ENCODE results near the gene SLC25A22. TPM values are rescaled to one million over a fixed set of nuclear protein-coding genes. Genes with fewer than 3 reads are reported as not detected.
A peak's percentile ranks its signal among the peaks of the same experiment; 100 is the strongest.

The SLC25A22 gene
- total and polyA plus RNA-seq, 3 donors from 2014 or later: 25.1 to 42.4 (median 39.7) TPM

DNA sequence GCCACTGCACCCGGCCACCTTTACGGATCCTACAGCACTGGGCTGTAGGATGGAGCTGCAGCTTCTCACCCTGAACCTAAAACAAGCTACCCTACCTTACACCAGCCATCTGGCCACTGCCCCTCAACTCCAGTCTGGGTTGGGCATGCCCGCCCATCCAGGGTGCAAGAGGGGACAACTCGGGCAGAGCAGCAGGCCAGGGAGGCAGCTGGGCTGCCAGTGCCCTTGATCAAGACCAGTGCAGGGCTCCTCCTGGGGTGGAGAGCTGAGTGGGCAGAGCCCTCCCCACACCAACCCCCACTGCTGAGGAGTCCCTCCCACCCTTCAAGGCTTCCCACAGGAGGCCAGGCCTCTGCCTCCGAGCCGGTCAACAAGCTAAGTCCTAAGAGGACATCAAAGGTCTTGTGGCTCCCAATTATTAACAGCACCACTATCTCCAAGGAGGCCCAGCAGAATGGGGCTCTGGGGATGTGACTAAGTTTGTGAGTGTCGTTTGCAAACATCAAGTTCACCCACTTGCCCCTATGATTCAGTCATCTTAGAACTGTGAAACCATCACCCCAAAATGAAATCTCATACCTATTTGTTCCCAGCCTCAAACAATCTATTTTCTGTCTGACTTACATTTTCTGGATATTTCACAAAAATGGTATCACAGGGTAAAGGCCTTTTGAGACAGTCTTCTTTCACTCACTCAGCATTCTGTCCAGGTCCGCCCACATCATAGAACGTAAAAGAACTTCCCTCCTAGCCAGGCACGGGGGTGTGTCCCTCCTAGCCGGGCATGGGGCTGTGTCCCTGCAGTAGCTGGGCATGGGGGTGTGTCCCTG lies 31.8 kb downstream of the SLC25A22 start:
- Histone ChIP-seq H3K9me3 (no peaks in the 10 kb centered on the region), H3K36me3 (ENCODE audit: low read depth, missing control alignments) (no peaks in the 10 kb centered on the region), H3K27ac (no peak overlapping the region), H3K27me3 (no peaks in the 10 kb centered on the region), H3K4me3 (no peak overlapping the region), H3K4me1 (no peaks in the 10 kb centered on the region)
- no peak for DNase-seq
- intact Hi-C loops (cut with DNase I; ENCODE audit: low total_unique reads): no loop called here
- WGBS, 2 donors: 74 to 78% methylated on average over 7 to 11 of the region's 11 CpGs
- TF ChIP-seq POLR2A (IDR thresholded peaks at IDR 0.05): no peak
- TF ChIP-seq, protein P1, sequence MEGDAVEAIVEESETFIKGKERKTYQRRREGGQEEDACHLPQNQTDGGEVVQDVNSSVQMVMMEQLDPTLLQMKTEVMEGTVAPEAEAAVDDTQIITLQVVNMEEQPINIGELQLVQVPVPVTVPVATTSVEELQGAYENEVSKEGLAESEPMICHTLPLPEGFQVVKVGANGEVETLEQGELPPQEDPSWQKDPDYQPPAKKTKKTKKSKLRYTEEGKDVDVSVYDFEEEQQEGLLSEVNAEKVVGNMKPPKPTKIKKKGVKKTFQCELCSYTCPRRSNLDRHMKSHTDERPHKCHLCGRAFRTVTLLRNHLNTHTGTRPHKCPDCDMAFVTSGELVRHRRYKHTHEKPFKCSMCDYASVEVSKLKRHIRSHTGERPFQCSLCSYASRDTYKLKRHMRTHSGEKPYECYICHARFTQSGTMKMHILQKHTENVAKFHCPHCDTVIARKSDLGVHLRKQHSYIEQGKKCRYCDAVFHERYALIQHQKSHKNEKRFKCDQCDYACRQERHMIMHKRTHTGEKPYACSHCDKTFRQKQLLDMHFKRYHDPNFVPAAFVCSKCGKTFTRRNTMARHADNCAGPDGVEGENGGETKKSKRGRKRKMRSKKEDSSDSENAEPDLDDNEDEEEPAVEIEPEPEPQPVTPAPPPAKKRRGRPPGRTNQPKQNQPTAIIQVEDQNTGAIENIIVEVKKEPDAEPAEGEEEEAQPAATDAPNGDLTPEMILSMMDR (IDR thresholded peaks at IDR 0.05): no peak

DNA sequence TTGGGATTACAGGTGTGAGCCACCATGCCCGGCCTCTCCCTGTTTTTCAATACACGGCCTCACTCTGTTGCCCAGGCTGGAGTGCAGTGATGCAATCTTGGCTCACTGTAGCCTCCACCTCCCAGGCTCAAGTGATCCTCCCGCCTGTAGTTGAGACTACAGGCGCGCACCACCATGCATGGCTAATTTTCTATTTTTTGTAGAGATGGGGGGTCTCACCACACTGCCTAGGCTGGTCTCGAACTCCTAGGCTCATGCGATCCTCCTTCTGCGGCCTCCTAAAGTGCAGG lies 32.3 kb downstream of the SLC25A22 start:
- H3K4me3 ChIP-seq: no peak overlapping the region
- H3K9me3 ChIP-seq: no peaks in the 10 kb centered on the region
- no peaks in the 10 kb centered on the region for H3K4me1 ChIP-seq
- TF ChIP-seq, protein P1 (IDR thresholded peaks at IDR 0.05): no peak
- no peak for TF ChIP-seq POLR2A (IDR thresholded peaks at IDR 0.05)
- 93 to 94% methylated on average over 8 of the region's 8 CpGs for WGBS, 2 donors
- no peak overlapping the region for H3K27ac ChIP-seq
- DNase-seq: no peak
- H3K36me3 ChIP-seq (ENCODE audit: low read depth, missing control alignments): no peaks in the 10 kb centered on the region
- H3K27me3 ChIP-seq: no peaks in the 10 kb centered on the region
- intact Hi-C loops (cut with DNase I; ENCODE audit: low total_unique reads): no loop called here

DNA sequence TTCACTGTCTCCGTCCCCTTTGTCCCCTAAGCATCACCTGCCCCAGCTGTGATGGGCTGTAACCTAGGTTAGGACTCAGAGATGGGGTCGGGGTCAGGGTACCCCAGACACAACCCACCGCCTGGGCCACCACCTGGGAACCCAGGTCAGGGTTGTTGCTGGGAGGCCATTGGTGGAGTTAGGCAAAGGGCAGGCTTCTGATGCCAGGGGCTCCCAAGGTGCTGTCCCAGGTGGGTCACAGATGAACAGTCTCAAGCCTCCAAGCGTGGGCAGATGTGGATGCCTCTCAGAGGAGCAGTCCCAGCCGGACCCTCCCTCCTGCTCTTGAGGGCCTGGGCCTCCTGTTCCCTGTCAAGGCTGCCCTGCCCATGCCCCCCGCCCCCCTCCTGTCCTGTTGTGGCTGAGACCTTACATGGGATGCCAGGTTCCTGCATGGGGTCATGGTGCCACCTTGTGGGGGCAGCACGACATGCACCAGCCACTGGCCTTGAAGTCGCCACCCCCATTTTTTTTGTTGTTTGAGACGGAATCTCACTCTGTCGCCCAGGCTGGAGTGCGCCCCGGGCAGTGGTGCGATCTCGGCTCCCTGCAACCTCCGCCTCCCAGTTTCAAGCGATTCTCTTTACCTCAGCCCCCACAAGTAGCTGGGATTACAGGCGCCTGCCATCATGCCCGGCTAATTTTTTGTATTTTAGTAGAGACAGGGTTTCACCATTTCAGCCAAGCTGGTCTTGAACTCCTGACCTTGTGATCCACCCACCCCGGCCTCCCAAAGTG lies 32.9 kb downstream of the SLC25A22 start:
- intact Hi-C loops (cut with DNase I; ENCODE audit: low total_unique reads): no loop called here
- TF ChIP-seq POLR2A (IDR thresholded peaks at IDR 0.05): no peak
- TF ChIP-seq, protein P1 (IDR thresholded peaks at IDR 0.05): peak in 2 of 3 experiments; percentile 26 to 38
- 69 to 71% methylated on average over 16 to 19 of the region's 19 CpGs for WGBS, 2 donors
- Histone ChIP-seq H3K4me3 (no peak overlapping the region), H3K36me3 (ENCODE audit: low read depth, missing control alignments) (no peaks in the 10 kb centered on the region), H3K27me3 (no peaks in the 10 kb centered on the region), H3K9me3 (no peaks in the 10 kb centered on the region), H3K4me1 (no peaks in the 10 kb centered on the region), H3K27ac (no peak overlapping the region)
- peak; percentile 53 for DNase-seq

DNA sequence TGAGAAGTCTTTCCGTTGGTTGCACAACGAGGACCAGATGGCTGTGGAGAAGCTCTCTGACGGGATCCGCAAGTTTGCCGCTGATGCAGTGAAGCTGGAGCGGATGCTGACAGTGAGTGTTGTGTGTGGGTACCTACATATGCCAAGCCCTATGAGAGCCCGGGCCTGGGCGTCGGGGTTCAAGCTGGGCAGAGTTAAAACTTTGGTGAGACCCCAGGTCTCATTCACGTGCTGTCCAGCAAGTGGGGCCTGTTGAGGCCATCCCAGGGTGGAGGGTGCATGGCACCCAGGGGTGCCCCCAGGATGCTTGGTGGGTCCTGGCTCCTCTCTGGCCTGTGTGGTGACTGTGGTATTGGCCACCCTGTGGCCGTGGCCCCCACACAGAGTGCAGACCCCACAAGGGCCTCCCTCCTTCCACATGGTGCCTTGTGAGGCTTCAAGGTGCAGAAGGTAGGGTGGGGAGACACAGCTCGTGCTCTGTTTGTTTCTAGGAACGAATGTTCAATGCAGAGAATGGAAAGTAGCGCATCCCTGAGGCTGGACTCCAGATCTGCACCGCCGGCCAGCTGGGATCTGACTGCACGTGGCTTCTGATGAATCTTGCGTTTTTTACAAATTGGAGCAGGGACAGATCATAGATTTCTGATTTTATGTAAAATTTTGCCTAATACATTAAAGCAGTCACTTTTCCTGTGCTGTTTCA lies 33.6 kb downstream of the SLC25A22 start:
- Histone ChIP-seq H3K9me3 (no peaks in the 10 kb centered on the region), H3K4me1 (no peaks in the 10 kb centered on the region), H3K36me3 (ENCODE audit: low read depth, missing control alignments) (no peaks in the 10 kb centered on the region), H3K4me3 (no peak overlapping the region), H3K27me3 (no peaks in the 10 kb centered on the region), H3K27ac (no peak overlapping the region)
- TF ChIP-seq POLR2A (IDR thresholded peaks at IDR 0.05): no peak
- TF ChIP-seq, protein P1 (IDR thresholded peaks at IDR 0.05): no peak
- DNase-seq: no peak
- intact Hi-C loops (cut with DNase I; ENCODE audit: low total_unique reads): no loop called here
- WGBS, 2 donors: 75 to 86% methylated on average over 16 to 18 of the region's 18 CpGs

Data from testis (tissue), 3 donors.